ENCODE data around the gene ZNF687.

The ZNF687 gene

DNA sequence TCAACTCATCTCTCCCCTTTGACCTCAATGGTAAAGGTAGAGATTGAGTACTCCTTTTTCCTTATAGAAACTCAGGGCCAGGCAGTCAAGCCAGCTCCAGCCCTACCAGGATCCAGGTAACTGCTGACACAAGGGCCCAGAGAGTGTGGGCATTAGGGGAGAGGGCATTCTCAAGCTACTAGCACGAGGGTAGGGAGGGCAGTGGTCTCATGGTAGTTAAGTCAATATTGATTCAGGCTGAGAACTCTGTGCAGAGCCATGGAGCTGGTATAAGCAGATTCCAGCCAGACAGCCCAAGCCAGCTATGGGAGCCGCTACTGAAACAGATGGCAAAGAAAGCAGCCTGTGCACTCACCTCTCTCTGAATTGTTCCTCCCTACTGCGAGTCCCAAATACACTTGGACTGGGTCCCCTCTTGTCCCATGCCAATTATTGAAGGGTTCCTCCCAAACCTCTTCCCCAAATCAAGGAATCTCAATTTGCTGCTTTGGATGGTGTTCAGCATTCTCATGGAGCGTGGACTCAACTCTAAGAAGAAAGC, 42.4 kb downstream of the ZNF687 start:
- H3K36me3 Mint-ChIP-seq = peaks cover 5% of the 10 kb centered on the region
- H3K27ac Mint-ChIP-seq = no peak overlapping the region
- no peaks in the 10 kb centered on the region for H3K27me3 Mint-ChIP-seq
- H3K9me3 Mint-ChIP-seq = no peaks in the 10 kb centered on the region
- H3K4me1 Mint-ChIP-seq = peaks cover 54% of the 10 kb centered on the region
- peak overlapping the region; percentile 19 for H3K4me3 Mint-ChIP-seq

DNA sequence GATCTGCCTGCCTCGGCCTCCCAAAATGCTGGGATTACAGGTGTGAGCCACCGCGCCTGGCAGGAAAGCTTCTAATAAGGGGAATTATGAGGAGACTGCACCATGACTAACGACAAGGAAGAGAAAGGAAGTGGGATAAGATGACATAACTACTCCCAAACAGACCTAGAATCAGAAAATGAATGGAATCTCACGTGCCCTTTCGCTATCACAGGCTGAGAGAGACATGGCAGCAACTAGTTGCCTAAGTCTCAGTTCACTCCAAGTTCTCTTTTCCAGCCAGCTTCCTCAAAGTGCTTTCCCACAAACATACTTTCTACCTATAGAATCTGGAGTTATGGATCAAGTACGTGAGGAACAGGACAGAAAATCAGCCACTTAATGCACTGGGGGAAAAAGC, 43.1 kb downstream of the ZNF687 start:
- no peaks in the 10 kb centered on the region for H3K27me3 Mint-ChIP-seq
- peak overlapping the region; percentile 96 for H3K4me3 Mint-ChIP-seq
- H3K36me3 Mint-ChIP-seq = peaks cover 5% of the 10 kb centered on the region
- peak overlapping the region; percentile 93 for H3K27ac Mint-ChIP-seq
- H3K4me1 Mint-ChIP-seq = peaks cover 52% of the 10 kb centered on the region
- H3K9me3 Mint-ChIP-seq = no peaks in the 10 kb centered on the region

DNA sequence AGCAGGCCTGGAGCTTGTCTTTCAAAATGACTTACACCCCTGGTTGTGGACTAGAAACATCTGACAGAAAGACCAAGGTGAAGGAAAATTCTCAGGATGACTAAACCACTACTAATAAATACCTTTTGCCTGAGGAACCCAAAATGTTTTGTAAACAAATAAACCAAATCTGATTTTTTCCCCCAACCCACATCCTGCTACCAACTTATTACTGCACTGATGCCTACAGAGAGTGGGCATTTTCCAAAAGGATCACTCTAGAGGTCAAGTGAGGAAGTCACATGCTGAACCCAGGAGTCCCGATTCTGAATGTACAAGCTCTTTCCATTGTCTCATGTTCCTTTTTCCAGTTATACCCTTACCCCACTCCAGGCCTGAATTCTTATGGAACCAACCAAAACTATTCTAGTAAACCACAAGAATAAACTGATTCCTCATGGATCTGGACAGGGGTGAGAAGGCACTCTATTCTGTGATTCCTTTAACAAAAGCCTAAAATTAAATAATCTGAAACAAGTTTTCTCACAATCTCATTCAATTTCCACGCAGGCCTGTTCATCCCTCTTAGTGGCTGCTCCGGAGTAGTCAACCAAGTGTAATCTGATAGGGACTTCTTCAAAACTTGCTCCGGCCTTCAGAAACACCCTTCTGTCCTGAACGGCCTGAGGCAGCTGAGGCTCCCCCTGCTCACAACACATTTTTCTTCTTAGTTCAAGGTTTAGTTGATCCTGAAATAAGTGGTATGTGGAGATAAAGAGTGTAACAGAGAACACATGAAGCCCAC, 43.7 kb downstream of the ZNF687 start:
- H3K4me1 Mint-ChIP-seq = peaks cover 46% of the 10 kb centered on the region
- peak overlapping the region; percentile 93 for H3K27ac Mint-ChIP-seq
- H3K9me3 Mint-ChIP-seq = no peaks in the 10 kb centered on the region
- H3K4me3 Mint-ChIP-seq = peak overlapping the region; percentile 96
- H3K36me3 Mint-ChIP-seq = peaks cover under 1% of the 10 kb centered on the region
- no peaks in the 10 kb centered on the region for H3K27me3 Mint-ChIP-seq

DNA sequence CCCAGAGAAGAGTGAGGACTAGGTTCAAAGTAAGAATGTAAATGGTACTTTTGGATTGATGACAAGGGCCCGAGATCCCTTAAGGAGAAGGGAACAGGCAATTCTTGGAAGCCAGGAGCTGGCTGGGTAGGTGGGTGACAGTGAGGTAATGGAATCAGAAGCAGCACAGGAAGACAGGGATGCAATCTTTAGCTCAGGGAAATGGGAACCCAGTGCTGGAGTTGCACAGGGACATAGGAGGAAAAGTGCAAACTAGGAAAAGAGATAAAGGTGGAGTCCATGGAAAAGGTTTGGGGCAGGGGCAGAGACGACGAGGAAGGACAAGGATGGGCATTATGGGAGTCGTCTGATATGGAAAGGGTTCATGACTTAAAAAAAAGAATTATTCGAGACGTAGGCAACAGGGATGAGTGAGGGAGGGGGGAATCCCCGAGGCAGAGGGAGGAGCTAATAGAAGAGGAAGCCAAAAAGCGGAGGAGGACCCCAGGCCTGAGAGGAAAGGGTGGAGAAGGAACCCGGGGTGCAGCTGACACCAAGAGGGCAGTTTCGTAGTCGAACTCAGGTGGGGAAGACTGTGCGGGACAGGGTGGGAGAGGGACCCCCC, 44.6 kb downstream of the ZNF687 start:
- Mint-ChIP-seq H3K36me3 (no peaks in the 10 kb centered on the region), H3K4me3 (peak overlapping the region; percentile 96), H3K27me3 (no peaks in the 10 kb centered on the region), H3K4me1 (peaks cover 41% of the 10 kb centered on the region), H3K27ac (peak overlapping the region; percentile 93), H3K9me3 (no peaks in the 10 kb centered on the region)

DNA sequence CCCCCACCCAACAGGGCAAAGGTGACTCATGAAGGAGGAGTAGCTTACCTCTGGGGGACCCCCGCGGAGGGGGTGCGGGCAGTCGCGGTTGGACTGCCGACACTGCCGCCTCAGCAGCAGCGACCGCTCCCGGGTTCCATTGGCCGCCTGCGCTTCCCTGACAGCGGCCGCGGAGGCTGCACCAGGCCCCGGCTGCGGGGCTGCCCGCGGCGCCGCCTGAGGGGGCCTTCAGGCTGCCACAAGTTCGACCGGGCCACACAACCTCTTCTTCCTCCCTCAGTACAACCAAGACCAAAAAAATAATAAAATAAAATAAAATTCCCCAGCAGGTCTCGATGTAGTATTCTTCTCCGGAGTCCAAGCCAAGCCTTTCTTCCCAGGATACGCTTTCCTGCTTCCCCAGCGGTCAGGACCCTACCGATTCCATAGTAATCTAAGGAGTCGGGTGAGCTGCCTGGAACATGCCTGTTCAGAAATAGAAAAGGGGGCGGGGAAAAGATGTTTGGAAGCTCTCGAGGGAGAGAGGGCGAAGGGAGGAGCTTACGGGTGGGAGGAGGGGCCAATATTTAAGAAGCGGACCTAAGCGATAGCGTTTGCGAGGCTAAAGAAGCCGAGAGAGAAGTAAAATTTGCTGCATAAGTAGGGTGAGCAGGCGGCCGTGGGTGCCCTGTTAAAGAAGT, 45.3 kb downstream of the ZNF687 start, which contains the start of gene PI4KB:
PI4KB (minus strand) TSS at position 194 of the 680 bp plus-strand sequence. CDS start 10,935 bp downstream, outside the sequence.
- Mint-ChIP-seq H3K27ac (peak within 1 kb of the TSS; percentile 96), H3K36me3 (no peaks in the 10 kb centered on the region), H3K4me3 (peak within 1 kb of the TSS; percentile 96), H3K27me3 (no peaks in the 10 kb centered on the region), H3K9me3 (no peaks in the 10 kb centered on the region), H3K4me1 (peaks cover 35% of the 10 kb centered on the region)

DNA sequence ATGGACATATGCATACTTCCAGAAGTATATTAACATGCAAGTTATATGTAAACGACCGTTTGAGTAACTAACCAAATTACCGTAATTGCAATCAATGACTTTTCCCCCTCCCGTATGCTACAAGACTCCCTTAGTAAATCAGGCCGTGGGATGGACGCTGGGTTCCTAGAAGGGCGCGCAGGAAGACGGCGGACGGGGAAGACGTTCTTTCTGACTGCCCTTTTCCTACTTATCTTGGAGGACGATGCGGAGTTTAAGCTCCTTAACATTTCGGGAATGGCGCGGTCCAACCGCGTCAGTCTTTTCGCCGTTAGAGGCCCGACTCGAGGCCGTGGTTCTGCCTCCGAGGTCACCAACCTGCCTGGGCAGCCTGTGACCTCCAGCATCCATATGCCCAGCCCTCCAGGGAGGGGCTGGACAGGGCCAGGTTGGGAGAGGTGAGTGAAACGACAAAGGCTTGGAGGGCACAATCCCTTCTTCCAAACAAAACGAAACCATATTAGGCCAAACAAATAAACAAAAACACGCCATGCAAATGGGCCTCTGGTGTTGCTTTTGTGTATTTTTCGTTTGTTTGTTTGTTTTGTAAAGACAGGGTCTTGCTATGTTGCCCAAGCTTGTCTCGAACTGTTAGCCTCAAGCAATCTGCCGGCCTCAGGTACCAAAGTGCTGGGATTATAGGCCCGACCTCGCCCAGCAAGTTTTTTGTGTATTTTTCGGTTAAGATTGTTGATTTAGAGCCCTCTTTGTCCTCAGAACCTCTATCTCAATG, 46.0 kb downstream of the ZNF687 start:
- H3K27me3 Mint-ChIP-seq = no peaks in the 10 kb centered on the region
- peak overlapping the region; percentile 96 for H3K27ac Mint-ChIP-seq
- no peaks in the 10 kb centered on the region for H3K9me3 Mint-ChIP-seq
- peaks cover 29% of the 10 kb centered on the region for H3K4me1 Mint-ChIP-seq
- no peaks in the 10 kb centered on the region for H3K36me3 Mint-ChIP-seq
- H3K4me3 Mint-ChIP-seq = peak overlapping the region; percentile 96

DNA sequence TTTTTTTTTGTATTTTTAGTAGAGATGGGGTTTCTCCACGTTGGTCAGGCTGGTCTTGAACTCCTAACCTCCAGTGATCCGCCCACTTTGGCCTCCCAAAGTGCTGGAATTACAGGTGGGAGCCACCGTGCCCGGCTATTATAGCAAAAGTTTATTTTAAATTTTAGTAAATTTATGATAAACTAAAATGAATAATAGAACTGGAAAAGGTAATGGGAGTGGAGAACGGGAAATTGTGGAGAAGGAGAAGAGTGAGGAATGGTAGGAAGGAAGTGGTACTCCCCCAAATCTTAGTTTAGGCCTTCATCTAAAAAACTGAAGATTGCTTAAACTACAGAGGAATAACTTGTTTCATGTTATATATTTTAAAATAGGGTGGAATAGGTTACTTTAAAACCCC, 52.7 kb downstream of the ZNF687 start:
- no peaks in the 10 kb centered on the region for H3K27me3 Mint-ChIP-seq
- no peaks in the 10 kb centered on the region for H3K9me3 Mint-ChIP-seq
- peaks cover 2% of the 10 kb centered on the region for H3K4me1 Mint-ChIP-seq
- no peak overlapping the region for H3K4me3 Mint-ChIP-seq
- H3K36me3 Mint-ChIP-seq = no peaks in the 10 kb centered on the region
- no peak overlapping the region for H3K27ac Mint-ChIP-seq

DNA sequence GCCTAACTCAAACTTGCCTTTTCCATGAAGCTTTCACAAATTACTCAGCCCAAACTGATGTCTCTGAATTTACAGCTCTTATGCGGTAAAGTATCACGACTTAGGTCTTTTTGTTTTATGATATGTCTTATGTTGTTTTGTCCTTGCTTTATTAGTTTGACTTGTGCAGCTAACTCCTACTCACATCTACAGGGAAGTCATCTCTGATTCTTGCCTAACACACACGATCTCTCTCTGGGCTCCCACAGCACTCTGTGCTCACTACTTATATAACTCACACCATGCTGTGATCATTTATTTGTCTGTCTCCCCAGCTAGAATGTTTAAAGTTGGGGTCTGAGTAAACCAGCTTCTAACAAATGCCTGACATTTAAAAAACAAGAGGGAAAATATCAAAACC, 54.5 kb downstream of the ZNF687 start:
- Mint-ChIP-seq H3K36me3 (no peaks in the 10 kb centered on the region), H3K4me3 (no peak overlapping the region), H3K27ac (peak overlapping the region; percentile 30), H3K27me3 (no peaks in the 10 kb centered on the region), H3K9me3 (no peaks in the 10 kb centered on the region), H3K4me1 (peaks cover 11% of the 10 kb centered on the region)

DNA sequence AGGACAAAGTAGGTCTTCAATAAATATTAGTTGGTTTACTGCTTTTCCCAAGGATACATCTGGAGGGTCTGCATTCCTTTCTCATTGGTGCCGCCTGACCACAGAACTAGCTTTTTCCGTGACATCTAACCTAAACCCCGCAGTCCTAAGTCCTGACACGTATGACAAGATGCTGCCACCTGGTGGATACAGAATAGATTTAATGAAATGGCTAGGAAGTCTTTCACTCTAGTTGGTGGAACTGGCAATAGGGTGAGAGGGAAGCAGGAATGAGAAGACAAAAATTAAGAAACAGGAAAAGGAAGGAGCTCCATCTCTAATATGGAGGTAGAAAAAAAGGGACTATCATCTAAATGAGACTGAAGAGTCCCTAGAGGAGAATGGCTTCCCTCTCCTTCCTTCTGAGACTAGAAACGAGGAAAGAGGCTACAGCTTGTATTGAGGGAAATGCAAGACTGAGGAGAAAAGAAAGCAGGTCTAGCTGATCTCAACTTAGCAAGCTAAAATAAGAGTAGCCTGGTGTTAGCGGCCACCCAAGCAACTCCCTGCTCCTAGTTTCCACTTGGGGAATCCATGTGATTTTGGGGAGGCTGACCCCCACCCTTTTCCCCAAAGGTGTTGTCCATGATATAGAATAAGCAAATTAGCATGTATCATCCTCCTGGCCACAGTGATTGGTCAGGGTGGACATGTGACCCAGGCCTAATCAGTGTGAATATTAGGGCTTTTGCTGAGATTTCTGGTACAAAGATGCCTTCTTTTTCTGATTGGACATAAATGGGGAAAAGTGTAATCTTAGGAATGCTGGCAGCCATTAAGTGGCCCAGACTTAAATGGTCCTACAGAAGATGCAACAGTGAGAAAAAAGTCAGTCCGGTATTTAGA, 59.0 kb downstream of the ZNF687 start:
- no peak overlapping the region for H3K4me3 Mint-ChIP-seq
- H3K36me3 Mint-ChIP-seq = peaks cover 8% of the 10 kb centered on the region
- H3K27ac Mint-ChIP-seq = peak overlapping the region; percentile 61
- H3K4me1 Mint-ChIP-seq = peaks cover 37% of the 10 kb centered on the region
- H3K27me3 Mint-ChIP-seq = no peaks in the 10 kb centered on the region
- no peaks in the 10 kb centered on the region for H3K9me3 Mint-ChIP-seq
